SH-SY5Y (cell line): Measurements from ENCODE around the gene RPS28.
A peak's percentile ranks its signal among the peaks of the same experiment; 100 is the strongest.

ENCODE experiments used
- GATA2 ChIP-seq: IDR thresholded peaks from 2 replicates; pipeline ENCODE4 v1.6.1; 2011; ENCODE audit warnings: mild to moderate bottlenecking, low read depth, low read length
- GATA3 ChIP-seq: IDR thresholded peaks from 2 replicates; pipeline ENCODE4 v1.6.1; 2011; ENCODE audit warnings: low read depth, mild to moderate bottlenecking, low read length, moderate library complexity

The RPS28 gene

GRCh38 chr19:8316351-8317125 is 4.8 kb upstream of the RPS28 start:
- TF ChIP-seq GATA2 (no peak), GATA3 (no peak)

DNA sequence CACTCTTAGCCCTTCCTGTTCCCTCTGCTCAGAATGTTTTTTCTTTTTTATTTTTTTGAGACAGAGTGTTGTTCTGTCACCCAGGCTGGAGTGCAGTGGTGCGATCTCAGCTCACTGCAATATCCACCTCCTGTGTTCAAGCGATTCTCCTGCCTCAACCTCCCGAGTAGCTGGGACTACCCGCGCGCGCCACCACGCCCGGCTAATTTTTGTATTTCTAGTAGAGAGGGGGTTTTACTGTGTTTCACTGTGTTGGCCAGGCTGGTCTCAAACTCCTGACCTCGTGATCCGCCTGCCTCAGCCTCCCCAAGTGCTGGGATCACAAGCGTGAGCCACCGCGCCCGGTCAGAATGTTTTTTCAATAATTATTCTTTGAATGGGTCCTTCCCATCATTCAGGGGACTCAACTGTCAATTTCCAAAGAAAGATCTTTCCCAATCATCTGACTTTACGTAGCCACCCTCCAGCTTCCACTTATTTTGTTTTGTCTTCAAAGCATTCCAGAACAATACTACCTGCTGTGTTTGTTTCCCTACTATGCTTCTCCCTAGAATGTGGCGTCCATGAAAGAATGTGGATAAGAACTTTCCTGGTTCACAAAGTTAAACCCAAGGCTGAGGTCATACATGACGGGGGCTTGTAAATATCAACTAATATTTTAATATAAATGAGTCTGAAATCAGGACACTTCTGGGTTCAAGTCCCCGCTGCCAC is 1.3 kb upstream of the RPS28 start:
- no peak for TF ChIP-seq GATA3
- TF ChIP-seq GATA2 = no peak

DNA sequence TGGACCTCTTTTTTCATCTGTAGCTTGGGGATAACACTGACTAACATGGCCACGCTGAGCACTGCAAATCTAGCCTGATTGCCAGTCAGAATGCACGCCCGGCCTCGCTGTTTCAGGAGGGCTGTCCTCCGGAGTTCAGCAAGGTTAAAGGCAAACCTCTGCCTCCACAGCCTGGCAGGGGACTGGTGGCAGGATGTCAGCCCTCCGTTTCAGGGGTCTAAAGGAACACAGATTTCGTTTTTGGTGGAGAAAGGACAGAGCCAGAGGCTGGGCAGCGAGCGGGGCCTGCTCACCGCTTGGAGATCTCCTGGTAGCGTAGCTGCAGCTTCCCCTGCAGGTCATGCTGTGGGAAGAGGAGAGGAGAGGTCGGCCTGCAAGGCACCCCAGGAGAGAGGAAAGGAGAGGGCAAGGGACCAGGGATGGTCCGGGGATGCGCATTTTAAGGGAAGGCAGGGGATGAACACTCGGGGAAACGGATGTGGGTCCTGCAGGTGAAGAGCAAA is 681 bp upstream of the RPS28 start:
- TF ChIP-seq GATA2 (no peak), GATA3 (no peak)

DNA sequence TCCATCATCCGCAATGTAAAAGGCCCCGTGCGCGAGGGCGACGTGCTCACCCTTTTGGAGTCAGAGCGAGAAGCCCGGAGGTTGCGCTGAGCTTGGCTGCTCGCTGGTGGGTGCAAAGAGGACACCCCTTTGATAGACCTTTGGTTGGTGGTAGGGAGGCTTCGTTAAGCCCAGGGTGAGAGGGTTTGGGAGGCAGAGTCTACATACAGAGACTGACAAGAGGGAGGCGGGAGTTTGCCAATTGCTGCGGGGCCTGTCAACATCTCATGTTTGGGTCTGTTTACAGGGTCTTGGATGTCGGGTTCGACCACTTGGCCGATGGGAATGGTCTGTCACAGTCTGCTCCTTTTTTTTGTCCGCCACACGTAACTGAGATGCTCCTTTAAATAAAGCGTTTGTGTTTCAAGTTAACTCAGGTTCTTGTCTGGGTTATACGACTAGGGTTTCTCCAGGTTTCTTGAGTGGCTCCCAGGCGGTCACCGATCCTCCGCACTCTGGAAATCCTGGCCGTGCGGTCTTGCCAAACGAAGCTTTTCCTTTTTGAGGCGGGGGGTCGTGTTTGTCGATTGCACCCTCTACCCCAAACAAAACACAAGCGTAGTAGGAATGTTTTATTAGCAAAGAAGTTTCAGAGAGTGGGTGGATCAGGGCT is 816 bp downstream of the RPS28 start:
- no peak for TF ChIP-seq GATA3
- no peak for TF ChIP-seq GATA2

GRCh38 chr19:8322638-8322997 is 1.3 kb downstream of the RPS28 start:
- TF ChIP-seq GATA2 (no peak), GATA3 (no peak)

- no peak for TF ChIP-seq GATA2
- TF ChIP-seq GATA3 = no peak
These were observed 2.5 kb downstream of the RPS28 start for GRCh38 chr19:8323781-8324185.

GRCh38 chr19:8324186-8325050 is 3.1 kb downstream of the RPS28 start:
- TF ChIP-seq GATA2 (no peak), GATA3 (no peak)

DNA sequence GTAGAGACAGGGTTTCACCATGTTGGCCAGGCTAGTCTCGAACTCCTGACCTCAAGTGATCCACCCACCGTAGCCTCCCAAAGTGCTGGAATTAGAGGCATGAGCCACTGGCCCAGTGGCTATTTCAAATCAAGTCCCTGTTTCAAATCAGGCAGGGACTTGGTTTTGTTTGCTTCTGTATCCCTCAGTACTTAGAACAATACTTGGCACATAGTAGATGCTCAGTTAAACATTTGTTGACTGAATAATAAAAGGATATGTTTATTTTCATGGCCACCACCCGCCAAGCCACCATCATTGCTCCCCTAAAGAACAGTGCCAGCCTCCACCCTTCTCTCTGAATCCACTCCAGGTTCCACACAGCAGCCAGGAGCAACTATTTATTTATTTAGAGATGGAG is 4.2 kb downstream of the RPS28 start:
- TF ChIP-seq GATA2 (no peak), GATA3 (no peak)

DNA sequence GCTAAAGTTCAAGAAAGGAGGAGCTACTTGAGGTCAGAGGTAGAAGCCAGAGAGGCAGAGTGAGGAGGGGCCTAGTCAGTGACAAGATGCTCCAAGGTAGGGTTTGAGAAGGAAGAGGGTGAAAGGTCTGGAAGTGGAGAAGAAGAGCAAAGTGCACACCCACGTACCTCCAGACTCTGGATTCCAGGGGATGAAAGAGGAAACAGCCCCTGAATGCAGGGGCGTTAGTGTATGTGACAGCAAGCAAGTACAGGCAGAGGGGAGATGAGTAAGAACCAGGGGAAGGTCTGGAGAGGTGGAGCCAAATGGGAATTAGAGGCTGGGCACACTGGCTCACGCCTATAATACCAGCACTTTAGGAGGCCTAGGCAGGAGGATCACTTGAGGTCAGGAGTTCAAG is 8.7 kb downstream of the RPS28 start:
- no peak for TF ChIP-seq GATA3
- TF ChIP-seq GATA2 = no peak

DNA sequence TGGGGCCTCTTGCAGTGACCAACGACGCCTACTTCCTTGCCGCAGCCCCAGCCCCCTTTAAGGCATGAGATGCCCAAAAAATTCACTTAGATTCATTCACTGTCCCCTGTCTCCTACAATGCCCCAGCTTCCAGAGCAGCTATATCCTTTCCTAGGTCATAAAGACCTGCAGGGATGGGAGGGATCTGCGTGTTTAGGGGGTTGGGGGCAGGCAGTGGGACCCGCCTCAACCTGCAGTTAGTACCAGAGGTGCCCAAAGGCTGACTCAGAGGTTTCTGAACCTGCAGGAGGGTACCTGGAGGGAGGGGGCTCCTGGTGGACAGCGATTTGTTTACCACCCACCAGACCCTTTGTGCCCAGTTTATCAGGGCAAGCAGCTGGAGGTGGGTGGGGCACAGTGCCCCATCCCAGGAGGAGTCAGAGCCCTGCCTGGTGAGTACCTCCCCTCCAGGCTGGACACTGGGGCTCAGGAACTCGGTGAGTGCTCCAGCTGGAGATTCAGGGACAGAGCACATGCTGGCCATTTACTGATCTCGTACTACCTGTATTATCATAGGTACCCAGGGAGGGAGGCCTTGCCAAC is 10.1 kb downstream of the RPS28 start:
- no peak for TF ChIP-seq GATA3
- TF ChIP-seq GATA2 = no peak

- TF ChIP-seq GATA2 (peak; percentile 10; the same call in 1 of the 2 replicates), GATA3 (no peak)
These were observed 11.9 kb downstream of the RPS28 start for GRCh38 chr19:8332976-8333766.

GRCh38 chr19:8333767-8334457 is 12.6 kb downstream of the RPS28 start:
- TF ChIP-seq GATA3 (no peak), GATA2 (no peak)
